ENCODE results near the gene AFF3.
"Not testable (repeated sequence)": the region's sequence is repeated elsewhere in the genome, so short reads cannot be mapped to it uniquely, and the experiment has no call there.

The AFF3 gene

DNA sequence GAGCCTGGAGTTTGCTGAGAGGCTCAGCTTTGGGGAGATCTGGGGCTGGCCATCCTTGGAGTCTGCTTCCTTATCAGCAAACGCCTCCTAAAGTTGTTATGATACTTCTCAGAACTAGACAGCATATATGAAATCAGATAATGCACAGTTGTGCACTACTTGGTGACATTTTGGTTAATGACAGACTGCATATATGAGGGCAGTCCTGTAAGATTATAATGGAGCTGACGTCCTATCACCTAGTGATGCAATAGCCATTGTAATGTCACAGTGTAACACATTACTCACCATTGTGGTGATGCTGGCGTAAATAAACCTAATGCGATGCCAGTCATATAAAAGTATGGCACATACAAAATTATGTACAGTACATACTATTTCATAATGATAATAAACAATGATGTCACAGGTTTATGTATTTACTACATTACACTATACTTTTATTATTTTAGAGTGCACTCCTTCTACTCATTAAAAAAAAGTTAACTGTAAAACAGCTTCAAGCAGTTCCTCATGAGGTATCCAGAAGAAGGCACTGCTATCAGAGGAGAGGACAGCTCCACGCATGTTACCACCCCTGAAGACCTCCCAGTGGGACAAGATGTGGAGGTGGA, 354.5 kb downstream of the AFF3 start:
- no peak overlapping the region for H3K4me3 ChIP-seq (ENCODE audit: low read length)
- H3K36me3 ChIP-seq (ENCODE audit: control insufficient read depth, insufficient read depth, low read length): no peaks in the 10 kb centered on the region
- no peak overlapping the region for H3K9ac ChIP-seq (ENCODE audit: low read length)
- no peak overlapping the region for H3K27ac ChIP-seq (ENCODE audit: low read depth, low read length)
- no peaks in the 10 kb centered on the region for H3K27me3 ChIP-seq (ENCODE audit: control insufficient read depth, insufficient read depth, low read length)
- H3K4me1 ChIP-seq (ENCODE audit: control insufficient read depth, insufficient read depth, low read length): no peaks in the 10 kb centered on the region

DNA sequence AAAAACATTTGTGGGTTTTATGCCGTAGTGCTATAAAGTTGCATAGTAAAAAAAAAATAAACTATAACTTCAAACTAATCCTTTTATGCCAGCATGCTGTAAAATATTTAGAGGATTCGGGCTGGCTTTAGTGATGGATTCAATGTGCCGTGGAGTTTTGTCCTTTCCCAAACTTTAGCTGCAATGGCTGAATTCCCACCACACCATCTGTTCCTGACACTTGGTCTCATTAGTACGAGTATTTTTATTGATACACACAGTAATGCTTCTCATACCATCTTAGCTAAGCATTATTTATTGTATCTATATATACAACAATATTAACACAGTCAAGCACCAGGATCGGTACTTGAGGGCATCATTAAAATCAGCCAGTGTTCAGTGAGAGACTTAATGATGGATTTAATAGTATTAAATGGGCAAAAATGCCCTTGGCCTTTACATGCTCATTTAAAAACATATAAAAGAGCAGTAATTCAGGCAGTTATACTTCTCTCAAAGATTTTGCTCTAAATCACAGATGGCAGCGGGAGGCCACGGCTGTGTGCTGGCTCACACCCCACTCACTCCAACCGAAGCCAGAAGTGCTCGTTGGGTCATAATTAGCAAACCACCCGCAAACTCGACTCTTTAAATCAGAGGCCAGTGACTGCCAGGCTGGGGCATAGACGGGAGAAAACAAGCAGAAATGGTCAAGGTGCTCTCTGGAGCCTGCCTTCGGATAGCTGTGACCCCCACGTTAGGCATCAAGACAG, 355.6 kb downstream of the AFF3 start:
- H3K4me3 ChIP-seq (ENCODE audit: low read length): no peak overlapping the region

DNA sequence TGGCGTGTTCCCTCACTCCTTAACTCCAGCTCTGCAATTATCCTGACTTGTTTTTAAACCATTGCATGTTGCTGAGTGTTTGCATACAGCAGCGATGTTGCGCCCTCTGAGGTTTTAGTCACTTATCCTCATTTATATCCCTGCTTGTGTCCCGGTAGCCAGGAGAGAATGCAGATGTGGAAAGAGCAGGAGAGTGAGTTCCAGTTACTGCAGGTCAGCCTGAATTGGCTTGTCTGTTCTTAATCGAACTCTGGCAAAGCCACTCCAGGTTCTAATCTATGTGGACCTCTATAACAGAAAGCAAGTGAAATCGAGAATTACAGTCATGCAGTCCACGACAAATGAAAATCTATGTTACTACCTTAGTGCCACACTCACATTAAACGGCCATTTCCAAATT, 357.4 kb downstream of the AFF3 start:
- Histone ChIP-seq H3K9ac (ENCODE audit: low read length) (no peak overlapping the region), H3K4me3 (ENCODE audit: low read length) (no peak overlapping the region), H3K4me1 (ENCODE audit: control insufficient read depth, insufficient read depth, low read length) (no peaks in the 10 kb centered on the region), H3K27me3 (ENCODE audit: control insufficient read depth, insufficient read depth, low read length) (no peaks in the 10 kb centered on the region), H3K27ac (ENCODE audit: low read depth, low read length) (no peak overlapping the region), H3K36me3 (ENCODE audit: control insufficient read depth, insufficient read depth, low read length) (no peaks in the 10 kb centered on the region)

More for the DNA sequence above, 355.6 kb downstream of the AFF3 start:
- Histone ChIP-seq H3K27me3 (ENCODE audit: control insufficient read depth, insufficient read depth, low read length) (no peaks in the 10 kb centered on the region), H3K4me1 (ENCODE audit: control insufficient read depth, insufficient read depth, low read length) (no peaks in the 10 kb centered on the region), H3K9ac (ENCODE audit: low read length) (no peak overlapping the region), H3K27ac (ENCODE audit: low read depth, low read length) (no peak overlapping the region), H3K36me3 (ENCODE audit: control insufficient read depth, insufficient read depth, low read length) (no peaks in the 10 kb centered on the region)

DNA sequence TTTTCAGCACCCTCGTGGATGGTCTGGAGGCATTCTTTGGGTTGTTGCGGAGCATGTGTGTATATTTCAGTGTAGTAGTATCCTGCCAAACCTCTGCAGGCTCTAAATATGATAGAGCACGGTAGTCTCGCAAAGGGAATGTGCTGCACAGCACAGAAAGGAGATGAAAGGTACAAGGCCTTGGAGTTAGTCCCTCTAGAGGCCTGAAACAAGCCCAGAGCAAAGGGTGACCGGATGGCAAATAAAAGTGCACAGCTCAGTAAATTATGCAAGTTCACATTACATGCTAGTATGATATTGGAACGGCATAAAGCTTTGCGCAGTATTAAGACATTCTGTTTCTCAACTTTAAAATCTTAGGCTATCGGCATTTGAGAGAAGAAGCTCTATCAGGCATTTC, 358.1 kb downstream of the AFF3 start:
- Histone ChIP-seq H3K36me3 (ENCODE audit: control insufficient read depth, insufficient read depth, low read length) (no peaks in the 10 kb centered on the region), H3K27ac (ENCODE audit: low read depth, low read length) (no peak overlapping the region), H3K4me3 (ENCODE audit: low read length) (no peak overlapping the region), H3K9ac (ENCODE audit: low read length) (no peak overlapping the region), H3K4me1 (ENCODE audit: control insufficient read depth, insufficient read depth, low read length) (no peaks in the 10 kb centered on the region), H3K27me3 (ENCODE audit: control insufficient read depth, insufficient read depth, low read length) (no peaks in the 10 kb centered on the region)

DNA sequence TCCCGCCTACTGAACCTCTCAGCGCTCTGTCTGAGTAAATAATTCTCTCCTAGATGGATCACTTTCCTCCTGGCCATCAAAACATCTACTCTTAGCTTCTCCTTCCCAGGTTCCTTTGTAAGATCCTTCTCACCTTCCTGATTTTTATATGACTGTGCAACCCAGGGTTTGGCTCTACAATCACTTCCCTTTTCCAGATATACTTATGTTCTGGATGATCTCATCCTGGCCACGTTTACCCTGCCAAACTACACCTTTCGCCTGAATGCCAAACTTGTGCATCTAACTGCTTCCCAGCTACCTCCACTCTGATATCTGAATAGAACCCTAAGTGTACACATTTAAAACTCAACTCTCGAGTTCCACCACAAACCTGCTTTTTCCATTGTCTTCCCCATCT, 362.1 kb downstream of the AFF3 start:
- no peak overlapping the region for H3K4me3 ChIP-seq (ENCODE audit: low read length)
- no peaks in the 10 kb centered on the region for H3K4me1 ChIP-seq (ENCODE audit: control insufficient read depth, insufficient read depth, low read length)
- no peak overlapping the region for H3K27ac ChIP-seq (ENCODE audit: low read depth, low read length)
- H3K9ac ChIP-seq (ENCODE audit: low read length): no peak overlapping the region
- no peaks in the 10 kb centered on the region for H3K27me3 ChIP-seq (ENCODE audit: control insufficient read depth, insufficient read depth, low read length)
- no peaks in the 10 kb centered on the region for H3K36me3 ChIP-seq (ENCODE audit: control insufficient read depth, insufficient read depth, low read length)

DNA sequence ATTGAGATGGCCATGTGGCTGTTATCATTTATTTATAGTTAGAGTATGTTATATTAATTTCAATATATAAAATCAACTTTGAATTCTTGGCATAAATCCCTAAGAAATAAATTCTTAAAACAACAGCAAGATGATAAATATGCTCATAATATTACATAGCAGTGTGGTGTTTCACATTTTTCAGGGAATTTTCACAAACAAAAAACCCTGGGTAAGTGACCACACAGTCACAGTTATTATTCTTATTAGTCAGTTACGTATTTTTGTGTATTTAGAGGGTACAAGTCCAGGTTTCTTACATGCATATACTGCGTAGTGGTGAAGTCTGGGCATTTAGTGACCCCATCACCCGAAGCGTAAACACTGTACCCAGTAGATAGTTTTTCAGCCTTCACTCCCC, 363.1 kb downstream of the AFF3 start:
- H3K27me3 ChIP-seq (ENCODE audit: control insufficient read depth, insufficient read depth, low read length): no peaks in the 10 kb centered on the region

DNA sequence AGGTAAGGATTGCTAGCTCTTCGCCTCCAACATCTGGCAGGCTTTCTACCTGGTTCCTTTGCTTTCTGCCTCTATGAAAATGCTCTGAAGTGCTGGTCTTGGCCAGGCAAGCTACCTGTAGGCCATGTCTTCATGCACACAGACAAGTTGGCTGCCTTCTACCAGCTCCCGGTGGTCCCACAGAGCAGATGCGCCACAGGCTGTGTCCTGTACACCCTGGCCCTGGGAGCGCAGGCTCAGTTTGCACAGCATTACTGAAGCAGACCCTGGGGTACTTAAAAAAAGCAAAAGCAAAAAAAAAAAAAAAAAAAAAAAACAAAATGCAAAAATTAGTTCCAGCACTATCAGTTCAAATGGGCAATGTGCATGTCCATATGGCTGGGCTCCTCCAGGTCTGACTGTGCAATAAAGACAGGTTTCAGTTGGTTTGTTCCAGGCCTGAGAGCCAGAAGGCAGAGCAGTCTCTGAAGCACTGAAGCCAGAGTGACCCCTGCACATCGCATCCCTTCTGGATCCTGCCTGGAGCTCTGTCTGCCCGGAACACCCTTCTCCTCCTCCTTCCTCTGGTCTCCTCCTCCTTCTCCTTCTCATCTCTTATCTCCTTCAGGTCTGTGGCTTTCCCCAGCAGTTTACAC, 364.6 kb downstream of the AFF3 start:
- H3K27ac ChIP-seq (ENCODE audit: low read depth, low read length): no peak overlapping the region
- peaks cover 4% of the 10 kb centered on the region for H3K4me1 ChIP-seq (ENCODE audit: control insufficient read depth, insufficient read depth, low read length)
- H3K9ac ChIP-seq (ENCODE audit: low read length): no peak overlapping the region
- H3K27me3 ChIP-seq (ENCODE audit: control insufficient read depth, insufficient read depth, low read length): no peaks in the 10 kb centered on the region
- no peaks in the 10 kb centered on the region for H3K36me3 ChIP-seq (ENCODE audit: control insufficient read depth, insufficient read depth, low read length)
- no peak overlapping the region for H3K4me3 ChIP-seq (ENCODE audit: low read length)

More for the DNA sequence above, 363.1 kb downstream of the AFF3 start:
- no peaks in the 10 kb centered on the region for H3K4me1 ChIP-seq (ENCODE audit: control insufficient read depth, insufficient read depth, low read length)
- H3K36me3 ChIP-seq (ENCODE audit: control insufficient read depth, insufficient read depth, low read length): no peaks in the 10 kb centered on the region
- no peak overlapping the region for H3K4me3 ChIP-seq (ENCODE audit: low read length)
- H3K27ac ChIP-seq (ENCODE audit: low read depth, low read length): no peak overlapping the region
- no peak overlapping the region for H3K9ac ChIP-seq (ENCODE audit: low read length)

DNA sequence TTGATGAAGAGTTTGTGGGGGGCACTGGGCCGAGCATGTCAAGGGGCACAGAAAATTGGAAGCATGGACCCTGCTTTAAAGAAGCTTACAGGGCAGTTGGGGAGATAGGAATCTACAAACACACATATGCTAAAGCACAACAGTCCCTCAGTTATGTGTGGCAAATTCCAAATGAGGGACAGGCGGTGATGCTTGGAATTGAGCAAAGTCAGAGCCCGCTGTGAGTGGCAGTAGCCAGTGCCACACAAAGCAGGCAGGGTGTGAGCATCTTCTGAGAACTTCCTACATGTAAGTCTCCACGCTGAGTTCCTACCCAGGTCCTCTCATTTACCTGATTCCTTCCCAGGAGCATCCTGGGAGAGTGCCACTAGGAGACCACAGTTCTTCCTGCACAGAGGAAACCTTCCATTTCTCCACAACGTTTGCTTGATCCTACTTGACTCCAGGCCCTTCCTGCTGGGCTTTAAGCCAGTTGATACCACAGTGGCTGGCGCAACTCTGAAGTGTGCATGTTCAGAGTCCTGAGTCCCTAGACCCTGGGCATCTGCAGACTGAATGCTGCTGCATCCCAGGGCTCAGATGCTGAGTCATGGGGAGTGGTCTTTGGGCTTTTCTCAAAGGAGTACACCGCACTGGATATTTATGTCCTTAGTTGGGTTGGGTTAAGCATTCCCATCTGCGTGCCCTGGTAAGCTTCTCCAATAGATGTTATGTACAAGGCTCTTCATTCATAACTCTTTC, 365.3 kb downstream of the AFF3 start:
- H3K27me3 ChIP-seq (ENCODE audit: control insufficient read depth, insufficient read depth, low read length): no peaks in the 10 kb centered on the region
- no peak overlapping the region for H3K4me3 ChIP-seq (ENCODE audit: low read length)
- no peak overlapping the region for H3K9ac ChIP-seq (ENCODE audit: low read length)
- no peak overlapping the region for H3K27ac ChIP-seq (ENCODE audit: low read depth, low read length)
- H3K4me1 ChIP-seq (ENCODE audit: control insufficient read depth, insufficient read depth, low read length): peaks cover 4% of the 10 kb centered on the region
- H3K36me3 ChIP-seq (ENCODE audit: control insufficient read depth, insufficient read depth, low read length): no peaks in the 10 kb centered on the region

DNA sequence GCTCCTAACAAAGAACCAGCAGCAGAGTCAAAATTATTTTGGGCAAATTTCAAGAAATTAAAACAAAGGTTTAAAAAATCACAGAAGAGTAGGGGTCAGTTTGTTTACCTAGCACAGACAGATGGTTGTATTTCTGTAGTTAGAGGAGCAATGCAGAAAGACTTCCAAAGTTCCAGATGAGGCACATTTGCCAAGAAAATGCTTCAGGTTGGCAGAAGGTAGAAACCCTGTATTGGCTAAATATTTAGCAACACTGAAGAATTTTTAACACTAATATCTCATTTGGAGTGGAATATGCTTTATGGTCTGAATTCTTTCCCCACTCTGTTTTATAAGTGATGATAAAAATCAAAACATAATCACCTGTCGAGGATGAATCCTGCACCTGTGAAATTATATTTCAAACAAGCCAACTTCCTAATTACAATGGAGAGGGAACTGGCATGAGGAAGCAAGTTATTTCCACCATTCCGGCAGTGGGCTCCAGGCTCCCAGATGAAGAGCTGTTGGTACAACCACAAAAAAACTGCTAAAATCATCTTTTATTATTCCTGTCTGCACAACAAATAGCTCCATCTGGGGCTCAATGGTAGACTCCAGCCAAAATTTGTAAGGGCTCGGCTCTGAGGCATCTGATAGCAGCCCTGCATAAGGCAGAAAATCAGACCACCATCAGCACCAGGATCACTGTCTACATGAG, 366.0 kb downstream of the AFF3 start:
- H3K36me3 ChIP-seq (ENCODE audit: control insufficient read depth, insufficient read depth, low read length): no peaks in the 10 kb centered on the region
- no peaks in the 10 kb centered on the region for H3K27me3 ChIP-seq (ENCODE audit: control insufficient read depth, insufficient read depth, low read length)
- no peak overlapping the region for H3K9ac ChIP-seq (ENCODE audit: low read length)
- H3K4me3 ChIP-seq (ENCODE audit: low read length): no peak overlapping the region
- H3K4me1 ChIP-seq (ENCODE audit: control insufficient read depth, insufficient read depth, low read length): peaks cover 4% of the 10 kb centered on the region
- H3K27ac ChIP-seq (ENCODE audit: low read depth, low read length): no peak overlapping the region

DNA sequence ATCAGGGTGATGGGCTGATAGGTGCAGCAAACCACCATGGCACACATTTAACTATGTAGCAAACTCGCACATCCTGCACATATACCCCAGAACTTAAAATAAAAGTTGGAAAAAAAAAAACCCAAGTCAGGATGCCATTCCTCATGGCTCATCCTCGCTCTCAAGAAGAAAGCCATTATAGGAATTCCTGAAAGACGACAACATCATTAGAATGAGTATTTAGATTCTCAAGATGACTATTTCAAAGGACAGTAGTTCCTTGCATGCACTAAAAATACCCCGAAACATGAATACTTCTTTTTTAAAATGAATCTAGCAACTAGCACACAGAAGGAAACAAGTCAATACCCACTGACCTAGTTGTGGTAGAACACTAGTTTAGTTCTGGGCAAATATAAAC, 366.8 kb downstream of the AFF3 start:
- Histone ChIP-seq H3K36me3 (ENCODE audit: control insufficient read depth, insufficient read depth, low read length) (no peaks in the 10 kb centered on the region), H3K27me3 (ENCODE audit: control insufficient read depth, insufficient read depth, low read length) (no peaks in the 10 kb centered on the region), H3K27ac (ENCODE audit: low read depth, low read length) (no peak overlapping the region), H3K4me3 (ENCODE audit: low read length) (no peak overlapping the region), H3K4me1 (ENCODE audit: control insufficient read depth, insufficient read depth, low read length) (peaks cover 4% of the 10 kb centered on the region), H3K9ac (ENCODE audit: low read length) (no peak overlapping the region)

DNA sequence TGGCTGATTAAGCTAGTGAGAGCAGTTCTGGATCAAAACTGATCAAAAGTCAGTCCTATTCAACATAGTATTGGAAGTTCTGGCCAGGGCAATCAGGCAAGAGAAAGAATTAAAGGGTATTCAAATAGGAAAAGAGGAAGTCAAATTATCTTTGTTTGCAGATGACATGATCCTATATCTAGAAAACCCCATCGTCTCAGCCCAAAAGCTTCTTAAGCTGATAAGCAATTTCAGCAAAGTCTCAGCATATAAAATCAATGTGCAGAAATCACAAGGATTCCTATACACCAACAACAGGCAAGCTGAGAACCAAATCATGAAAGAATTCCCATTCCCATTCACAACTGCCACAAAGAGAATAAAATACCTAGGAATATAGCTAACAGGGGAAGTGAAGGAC, 368.7 kb downstream of the AFF3 start:
- H3K4me3 ChIP-seq (ENCODE audit: low read length); H3K9ac ChIP-seq (ENCODE audit: low read length); H3K27ac ChIP-seq (ENCODE audit: low read depth, low read length); H3K36me3 ChIP-seq (ENCODE audit: control insufficient read depth, insufficient read depth, low read length); H3K4me1 ChIP-seq (ENCODE audit: control insufficient read depth, insufficient read depth, low read length); H3K27me3 ChIP-seq (ENCODE audit: control insufficient read depth, insufficient read depth, low read length): not testable (repeated sequence)
